Panc1 (cell line): Measurements from ENCODE around the gene EAF2. TPM values are rescaled to one million over a fixed set of nuclear protein-coding genes. Genes with fewer than 3 reads are reported as not detected.
A peak's percentile ranks its signal among the peaks of the same experiment; 100 is the strongest.

ENCODE experiments used
- ATAC-seq: fragments of 200-7000 bp; cut with Tn5 transposase; 2 replicates; pipeline ENCODE4 v1.9.1; 2020; ENCODE audit warnings: mild to moderate bottlenecking, moderate library complexity
- BruUV-seq: library from RNA; stranded (reverse); fragments of 400-500 nt; replicated peaks from 2 replicates; lab custom pipeline; 2021; lab: Mats Ljungman, UMichigan
- CTCF ChIA-PET: fragments of 300-600 bp; sonication (Branson Sonifier 250); formaldehyde crosslinking; loops from one replicate; lab custom pipeline; 2022; ENCODE audit warnings: antibody characterized with exemption; lab: Charles Lee
- POLR2A ChIA-PET: fragments of 300-600 bp; sonication (Branson Sonifier 250); formaldehyde crosslinking; loops from one replicate; lab custom pipeline; 2022; ENCODE audit warnings: antibody characterized with exemption; lab: Charles Lee
- DNase-seq: peaks from one replicate; pipeline ENCODE4 v3.0.0-alpha.2; 2010; ENCODE audit warnings: low read depth, low spot score
- H3K27ac ChIP-seq: 2 replicates; pipeline ENCODE4 v1.5.1; 2011; ENCODE audit warnings: mild to moderate bottlenecking, low read length, inconsistent platforms
- H3K27me3 ChIP-seq: fragments of 200-500 bp; sonication (Bioruptor generic); 2 replicates; pipeline ENCODE4 v1.6.0; 2014; ENCODE audit warnings: low read length, inconsistent platforms; ENCODE audit not compliant: control insufficient read depth, insufficient read depth
- H3K36me3 ChIP-seq: fragments of 200-500 bp; sonication (Bioruptor generic); 2 replicates; pipeline ENCODE4 v1.5.1; 2014; ENCODE audit warnings: inconsistent platforms, mild to moderate bottlenecking, low read length, moderate library complexity; ENCODE audit not compliant: control insufficient read depth, insufficient read depth
- H3K4me1 ChIP-seq: 2 replicates; pipeline ENCODE4 v1.5.1; 2011; ENCODE audit warnings: inconsistent platforms, mild to moderate bottlenecking, low read length, moderate library complexity; ENCODE audit not compliant: control insufficient read depth, insufficient read depth
- H3K4me3 ChIP-seq, 2 experiments: 2 replicates each; pipeline ENCODE4 v1.5.1; 2011 to 2012; ENCODE audit warnings: low read depth in 2 of 2, low read length in 2 of 2, mild to moderate bottlenecking in 2 of 2, inconsistent platforms in 1 of 2, moderate library complexity in 1 of 2
- H3K9me3 ChIP-seq: fragments of 200-500 bp; sonication (Bioruptor generic); 2 replicates; pipeline ENCODE4 v1.5.1; 2014; ENCODE audit warnings: low read depth, mild to moderate bottlenecking, inconsistent platforms, low read length, moderate library complexity; ENCODE audit not compliant: control insufficient read depth, insufficient read depth
- POLR2AphosphoS5 ChIP-seq: IDR thresholded peaks from 2 replicates; pipeline ENCODE4 v1.6.1; 2012; ENCODE audit warnings: mild to moderate bottlenecking, low read depth, low read length, moderate library complexity
- SIN3A ChIP-seq: IDR thresholded peaks from 2 replicates; pipeline ENCODE4 v1.6.1; 2012; ENCODE audit warnings: low read depth, mild to moderate bottlenecking, low read length, moderate library complexity, borderline replicate concordance; ENCODE audit not compliant: insufficient read depth
- TCF7L2 ChIP-seq: IDR thresholded peaks from 2 replicates; pipeline ENCODE4 v1.6.1; 2011; ENCODE audit warnings: mild to moderate bottlenecking, low read depth, low read length, inconsistent platforms
- in situ Hi-C: cut with HindIII; loops from 2 replicates; pipeline ENCODE4 v1.10.0; 2016; ENCODE audit warnings: low sequenced_read_pairs, low pct_unique_long_range_greater_than_20kb
- intact Hi-C: fragments of 100-400 bp; cut with micrococcal nuclease; formaldehyde crosslinking; loops from one replicate; pipeline ENCODE4 v1.10.0; 2022; ENCODE audit not compliant: unreplicated experiment
- total RNA-seq: library from RNA; stranded (reverse); gene quantifications from one replicate; pipeline ENCODE4 v1.2.1, GENCODE V29; 2021; ENCODE audit not compliant: unreplicated experiment
- TF ChIP-seq, protein P1 (sequence below): fragments of 450-650 bp; IDR thresholded peaks from 2 replicates; pipeline ENCODE4 v1.5.1; 2017; ENCODE audit warnings: mild to moderate bottlenecking
- TF ChIP-seq, protein P2 (sequence below), 2 experiments: IDR thresholded peaks; 2 replicates each; pipeline ENCODE4 v1.6.1; 2011 to 2012; ENCODE audit warnings: low read depth in 2 of 2, control low read depth in 1 of 2, low read length in 1 of 2, mild to moderate bottlenecking in 1 of 2, moderate library complexity in 1 of 2; ENCODE audit not compliant: insufficient read depth in 1 of 2

Gene EAF2
- total RNA-seq, 1 experiment from 2014 or later, result 5.3 TPM

DNA sequence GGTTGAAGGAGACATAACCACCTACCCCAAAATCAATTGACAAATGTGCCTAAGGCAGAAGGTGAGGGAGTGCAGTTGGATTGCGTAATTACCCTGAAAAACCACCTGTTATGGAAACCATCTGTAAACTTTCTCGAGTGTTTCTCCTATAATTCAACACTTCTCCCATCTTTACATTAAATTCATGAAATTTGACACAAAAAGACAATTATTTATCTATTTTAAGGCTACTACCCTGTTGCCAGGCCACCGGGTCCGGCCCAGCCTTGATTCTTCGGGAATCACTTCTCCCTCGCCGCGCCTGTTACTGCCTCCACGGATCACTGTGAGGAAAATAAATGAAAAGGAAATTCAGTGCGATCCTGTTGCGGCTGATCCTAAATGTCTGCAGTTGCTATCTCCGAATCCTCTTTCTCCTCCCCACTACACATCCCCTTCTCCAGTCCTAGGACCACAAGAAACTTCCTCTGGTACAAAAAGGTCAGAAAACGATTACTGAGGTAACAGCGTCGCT is 795 bp upstream of the EAF2 start:
- in situ Hi-C loops, result no loop called here
- ChIA-PET POLR2A (no interaction called here), CTCF (no interaction called here)
- peak overlapping the region; percentile 98 for H3K27ac ChIP-seq
- H3K9me3 ChIP-seq, result no peaks in the 10 kb centered on the region
- peak overlapping the region; percentile 75 to 92 for H3K4me3 ChIP-seq
- intact Hi-C loops, result loop anchor here (10.0 kb wide), 1 partner anchor 551 kb away; the partner anchor contains the start of genes FAM162A and MIX23
- peaks cover 10% of the 10 kb centered on the region for H3K4me1 ChIP-seq
- TSS peak; percentile 84 for BruUV-seq
- H3K36me3 ChIP-seq, result peaks cover 4% of the 10 kb centered on the region
- peak; percentile 7 for ATAC-seq
- no peaks in the 10 kb centered on the region for H3K27me3 ChIP-seq
- TF ChIP-seq, protein P1, sequence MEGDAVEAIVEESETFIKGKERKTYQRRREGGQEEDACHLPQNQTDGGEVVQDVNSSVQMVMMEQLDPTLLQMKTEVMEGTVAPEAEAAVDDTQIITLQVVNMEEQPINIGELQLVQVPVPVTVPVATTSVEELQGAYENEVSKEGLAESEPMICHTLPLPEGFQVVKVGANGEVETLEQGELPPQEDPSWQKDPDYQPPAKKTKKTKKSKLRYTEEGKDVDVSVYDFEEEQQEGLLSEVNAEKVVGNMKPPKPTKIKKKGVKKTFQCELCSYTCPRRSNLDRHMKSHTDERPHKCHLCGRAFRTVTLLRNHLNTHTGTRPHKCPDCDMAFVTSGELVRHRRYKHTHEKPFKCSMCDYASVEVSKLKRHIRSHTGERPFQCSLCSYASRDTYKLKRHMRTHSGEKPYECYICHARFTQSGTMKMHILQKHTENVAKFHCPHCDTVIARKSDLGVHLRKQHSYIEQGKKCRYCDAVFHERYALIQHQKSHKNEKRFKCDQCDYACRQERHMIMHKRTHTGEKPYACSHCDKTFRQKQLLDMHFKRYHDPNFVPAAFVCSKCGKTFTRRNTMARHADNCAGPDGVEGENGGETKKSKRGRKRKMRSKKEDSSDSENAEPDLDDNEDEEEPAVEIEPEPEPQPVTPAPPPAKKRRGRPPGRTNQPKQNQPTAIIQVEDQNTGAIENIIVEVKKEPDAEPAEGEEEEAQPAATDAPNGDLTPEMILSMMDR, result no peak
- TF ChIP-seq TCF7L2 (no peak), SIN3A (no peak), POLR2AphosphoS5 (no peak)
- TF ChIP-seq, protein P2, sequence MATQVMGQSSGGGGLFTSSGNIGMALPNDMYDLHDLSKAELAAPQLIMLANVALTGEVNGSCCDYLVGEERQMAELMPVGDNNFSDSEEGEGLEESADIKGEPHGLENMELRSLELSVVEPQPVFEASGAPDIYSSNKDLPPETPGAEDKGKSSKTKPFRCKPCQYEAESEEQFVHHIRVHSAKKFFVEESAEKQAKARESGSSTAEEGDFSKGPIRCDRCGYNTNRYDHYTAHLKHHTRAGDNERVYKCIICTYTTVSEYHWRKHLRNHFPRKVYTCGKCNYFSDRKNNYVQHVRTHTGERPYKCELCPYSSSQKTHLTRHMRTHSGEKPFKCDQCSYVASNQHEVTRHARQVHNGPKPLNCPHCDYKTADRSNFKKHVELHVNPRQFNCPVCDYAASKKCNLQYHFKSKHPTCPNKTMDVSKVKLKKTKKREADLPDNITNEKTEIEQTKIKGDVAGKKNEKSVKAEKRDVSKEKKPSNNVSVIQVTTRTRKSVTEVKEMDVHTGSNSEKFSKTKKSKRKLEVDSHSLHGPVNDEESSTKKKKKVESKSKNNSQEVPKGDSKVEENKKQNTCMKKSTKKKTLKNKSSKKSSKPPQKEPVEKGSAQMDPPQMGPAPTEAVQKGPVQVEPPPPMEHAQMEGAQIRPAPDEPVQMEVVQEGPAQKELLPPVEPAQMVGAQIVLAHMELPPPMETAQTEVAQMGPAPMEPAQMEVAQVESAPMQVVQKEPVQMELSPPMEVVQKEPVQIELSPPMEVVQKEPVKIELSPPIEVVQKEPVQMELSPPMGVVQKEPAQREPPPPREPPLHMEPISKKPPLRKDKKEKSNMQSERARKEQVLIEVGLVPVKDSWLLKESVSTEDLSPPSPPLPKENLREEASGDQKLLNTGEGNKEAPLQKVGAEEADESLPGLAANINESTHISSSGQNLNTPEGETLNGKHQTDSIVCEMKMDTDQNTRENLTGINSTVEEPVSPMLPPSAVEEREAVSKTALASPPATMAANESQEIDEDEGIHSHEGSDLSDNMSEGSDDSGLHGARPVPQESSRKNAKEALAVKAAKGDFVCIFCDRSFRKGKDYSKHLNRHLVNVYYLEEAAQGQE (IDR thresholded peaks at IDR 0.05; ENCODE audit: insufficient read depth in 1 of 2, low read depth in 2 of 2, low read length in 1 of 2), result no peak
- DNase-seq, result no peak

DNA sequence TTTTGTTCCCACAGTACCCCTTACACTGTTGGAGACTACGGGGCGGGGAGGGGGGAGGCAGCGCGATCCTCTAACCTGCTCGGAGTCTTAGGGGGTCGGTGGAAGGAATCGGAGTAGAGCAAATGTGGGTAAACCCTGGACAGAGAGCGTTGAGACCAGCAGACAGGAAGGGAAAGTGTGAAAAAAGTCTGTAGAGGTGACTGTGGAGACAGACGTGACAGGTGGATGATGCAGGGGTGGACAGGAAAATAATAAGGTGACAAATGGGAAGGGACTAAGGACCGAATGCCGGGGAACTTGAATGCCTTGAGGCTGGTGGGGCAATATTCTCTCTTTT is 424 bp downstream of the EAF2 start:
- peak overlapping the region; percentile 78 for H3K27ac ChIP-seq
- ChIA-PET CTCF (no interaction called here), POLR2A (no interaction called here)
- TSS peak; percentile 83 for BruUV-seq
- DNase-seq (no peak), ATAC-seq (peak; percentile 47)
- H3K36me3 ChIP-seq, result peaks cover 4% of the 10 kb centered on the region
- in situ Hi-C loops (no loop called here), intact Hi-C loops (loop anchor here (10.0 kb wide), 1 partner anchor 549 kb away; the partner anchor contains the start of genes FAM162A and MIX23)
- TF ChIP-seq SIN3A, result no peak
- TF ChIP-seq, protein P1, result no peak
- TF ChIP-seq, protein P2 (IDR thresholded peaks at IDR 0.05; ENCODE audit: insufficient read depth in 1 of 2, low read depth in 2 of 2, low read length in 1 of 2), result no peak
- TF ChIP-seq POLR2AphosphoS5, result no peak
- TF ChIP-seq TCF7L2, result no peak
- no peaks in the 10 kb centered on the region for H3K27me3 ChIP-seq
- no peaks in the 10 kb centered on the region for H3K9me3 ChIP-seq
- H3K4me1 ChIP-seq, result peaks cover 10% of the 10 kb centered on the region
- peak overlapping the region; percentile 75 to 92 for H3K4me3 ChIP-seq
